PC-9 (cell line): ENCODE data around the gene ANKRD26.

Experiments
- CTCF ChIP-seq: fragments of 200-600 bp; sonication (generic); conservative IDR thresholded peaks from 2 replicates; pipeline ENCODE4 v1.6.1; 2017; ENCODE audit warnings: mixed run types, antibody characterized with exemption, mild to moderate bottlenecking, moderate library complexity
- EZH2 ChIP-seq: fragments of 200-600 bp; sonication (generic); IDR thresholded peaks from 2 replicates; pipeline ENCODE4 v1.8.0; 2017; ENCODE audit warnings: antibody characterized with exemption, low read depth

GRCh38 chr10:27145937-27146336, 45.6 kb upstream of the ANKRD26 start:
- TF ChIP-seq CTCF = no peak
- no peak for TF ChIP-seq EZH2
